Activated CD4-positive, alpha-beta T cell treated with anti-CD3 and anti-CD28 coated beads for 1 hour (primary cell): Measurements from ENCODE around the gene SYT8.

Source experiments
- DNase-seq: peaks from one replicate; pipeline ENCODE4 v3.0.0-alpha.2; 2020

Gene SYT8

DNA sequence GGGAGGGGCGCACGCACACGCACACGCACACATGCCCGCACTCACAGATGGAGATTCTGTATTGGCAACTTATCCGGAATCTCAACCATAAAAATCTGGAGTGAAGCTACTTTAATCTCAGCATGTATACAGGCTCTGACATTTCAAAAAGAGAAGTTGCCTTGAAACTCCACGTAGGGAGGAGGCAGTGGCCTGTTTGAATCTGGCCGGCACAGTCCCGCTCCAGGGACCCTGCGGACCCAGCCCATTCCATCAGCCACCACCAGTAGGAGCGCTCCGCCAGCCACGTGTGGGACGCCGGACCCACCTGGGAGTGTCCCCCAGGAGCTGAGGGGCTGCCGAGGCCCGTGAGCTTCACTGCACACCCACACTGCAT is 1.9 kb upstream of the SYT8 start:
- no peak for DNase-seq

DNA sequence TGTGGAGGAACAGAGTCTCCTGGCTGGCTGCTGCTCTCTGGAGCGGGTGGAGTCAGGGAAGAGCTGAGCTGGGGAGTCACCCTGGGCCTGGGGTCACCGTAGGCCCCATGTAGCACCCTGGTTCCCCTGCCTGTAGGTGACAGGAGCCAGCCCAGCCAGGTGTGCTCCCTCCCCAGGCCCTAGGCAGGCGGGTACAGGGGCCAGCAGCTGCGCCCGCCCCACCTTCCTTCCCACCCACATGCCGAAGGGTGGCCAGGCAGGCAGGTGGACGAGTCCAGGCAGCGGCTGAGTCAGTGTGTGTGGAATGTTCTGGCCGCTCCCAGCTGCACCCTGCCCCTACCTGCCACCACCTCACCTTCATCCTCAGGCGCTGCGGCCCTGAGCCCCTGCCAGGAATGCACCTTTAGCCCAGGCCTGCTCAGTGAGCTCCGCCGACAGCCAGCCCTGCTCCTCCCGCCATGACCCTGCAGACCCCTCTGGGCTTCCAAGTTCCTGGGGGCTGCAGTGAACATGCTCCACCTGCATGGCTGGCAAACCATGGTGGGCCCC is 654 bp upstream of the SYT8 start:
- DNase-seq = no peak

DNA sequence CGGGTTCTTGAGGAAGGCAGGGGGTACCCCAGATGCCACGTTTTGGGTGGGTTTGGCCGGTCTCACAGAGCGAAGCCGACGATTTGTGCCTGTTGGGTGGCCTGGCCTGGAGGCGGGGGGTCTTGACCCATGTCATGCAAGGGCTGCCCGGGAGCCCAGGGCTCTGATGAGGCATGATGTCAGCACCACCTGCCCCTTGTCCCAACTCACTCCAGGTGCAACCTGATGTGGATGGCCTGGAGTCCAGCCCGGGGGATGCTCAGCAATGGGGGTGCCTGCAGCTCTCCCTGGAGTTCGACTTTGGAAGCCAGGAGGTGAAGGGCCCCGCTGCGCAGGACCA is 851 bp downstream of the SYT8 start:
- no peak for DNase-seq

DNA sequence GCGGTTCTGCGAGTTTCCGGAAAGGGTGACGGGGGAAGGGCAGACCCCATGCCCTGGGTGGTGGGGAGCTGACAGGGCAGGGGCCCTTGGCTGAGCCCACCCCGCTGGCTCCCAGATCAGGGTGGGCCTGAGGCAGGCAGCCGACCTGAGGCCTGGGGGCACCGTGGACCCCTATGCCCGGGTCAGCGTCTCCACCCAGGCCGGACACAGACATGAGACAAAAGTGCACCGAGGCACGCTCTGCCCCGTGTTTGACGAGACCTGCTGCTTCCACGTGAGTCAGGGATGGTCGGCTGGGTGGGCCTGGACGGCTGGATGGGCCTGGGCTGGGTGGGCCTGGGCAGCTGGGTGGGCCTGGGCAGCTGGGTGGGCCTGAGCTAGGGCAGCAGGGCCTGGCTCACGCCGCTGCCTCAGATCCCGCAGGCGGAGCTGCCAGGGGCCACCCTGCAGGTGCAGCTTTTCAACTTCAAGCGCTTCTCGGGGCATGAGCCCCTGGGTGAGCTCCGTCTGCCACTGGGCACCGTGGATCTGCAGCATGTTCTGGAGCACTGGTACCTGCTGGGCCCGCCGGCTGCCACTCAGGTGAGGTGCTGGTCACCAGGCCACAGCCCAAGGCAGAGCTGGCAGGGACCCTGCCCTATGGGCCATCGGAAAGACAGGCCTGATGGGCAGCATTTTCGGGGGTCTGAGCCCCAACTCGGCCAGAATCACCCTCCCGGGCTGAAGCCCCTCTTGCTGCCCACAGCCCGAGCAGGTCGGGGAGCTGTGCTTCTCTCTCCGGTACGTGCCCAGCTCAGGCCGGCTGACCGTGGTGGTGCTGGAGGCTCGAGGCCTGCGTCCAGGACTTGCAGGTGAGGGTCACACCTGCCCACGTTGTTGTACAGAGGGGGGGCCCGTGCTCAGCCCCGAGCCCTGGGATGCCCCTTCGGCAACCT is 1.5 kb downstream of the SYT8 start:
- DNase-seq = no peak

DNA sequence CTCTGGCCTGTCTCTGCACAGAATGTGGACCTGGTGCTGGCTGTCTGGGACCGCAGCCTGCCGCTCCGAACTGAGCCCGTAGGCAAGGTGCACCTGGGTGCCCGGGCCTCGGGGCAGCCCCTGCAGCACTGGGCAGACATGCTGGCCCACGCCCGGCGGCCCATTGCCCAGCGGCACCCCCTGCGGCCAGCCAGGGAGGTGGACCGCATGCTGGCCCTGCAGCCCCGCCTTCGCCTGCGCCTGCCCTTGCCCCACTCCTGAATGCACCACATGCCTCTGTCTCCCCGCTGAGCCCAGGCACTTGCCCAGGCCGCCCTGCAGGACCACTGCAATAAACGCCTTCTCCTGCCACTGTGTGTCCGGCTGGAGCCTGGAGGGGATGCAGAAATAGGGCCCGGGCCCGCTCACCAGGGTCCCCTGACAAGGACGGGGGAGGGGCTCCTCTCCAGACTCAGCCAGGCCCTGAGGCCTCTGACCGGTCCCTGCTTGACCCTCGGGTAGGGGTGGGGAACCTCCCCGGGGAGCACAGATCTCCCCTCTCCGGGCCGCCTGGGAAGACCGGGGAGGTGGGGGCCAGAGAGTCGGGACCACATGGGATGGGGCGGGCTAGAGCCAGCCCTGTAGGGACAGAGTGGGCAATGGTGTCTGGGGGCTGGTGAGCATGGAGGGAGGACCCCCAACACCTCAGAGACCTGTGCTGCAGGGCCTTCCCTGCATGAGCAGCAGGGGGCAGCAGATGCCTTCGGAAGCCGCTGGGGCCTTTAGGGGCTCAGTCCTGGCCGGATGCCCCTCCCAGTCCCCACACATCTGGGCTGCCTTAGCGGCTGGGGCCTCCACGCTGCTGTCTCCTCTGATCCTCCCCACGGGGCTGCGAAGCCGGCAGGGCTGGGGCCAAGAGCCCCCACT is 2.6 kb downstream of the SYT8 start:
- peak; percentile 68 for DNase-seq

DNA sequence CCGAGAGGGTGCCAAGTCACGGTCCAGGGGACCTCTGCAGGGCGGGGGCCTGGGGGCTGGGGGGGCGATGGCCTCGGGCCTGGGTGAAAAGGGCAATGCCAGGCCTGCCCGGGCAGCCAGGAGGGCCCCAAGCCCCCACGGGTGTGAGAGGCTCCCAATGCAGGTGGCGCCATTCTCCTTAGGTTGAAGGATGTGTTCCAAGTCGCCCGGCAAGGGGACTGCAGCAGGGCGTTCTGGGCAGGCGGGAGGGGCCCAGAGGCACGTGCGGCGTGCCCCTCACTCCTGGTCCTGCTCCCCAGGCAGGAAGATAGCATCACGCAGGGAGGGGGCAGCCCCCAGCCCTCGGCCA is 3.3 kb downstream of the SYT8 start:
- no peak for DNase-seq

DNA sequence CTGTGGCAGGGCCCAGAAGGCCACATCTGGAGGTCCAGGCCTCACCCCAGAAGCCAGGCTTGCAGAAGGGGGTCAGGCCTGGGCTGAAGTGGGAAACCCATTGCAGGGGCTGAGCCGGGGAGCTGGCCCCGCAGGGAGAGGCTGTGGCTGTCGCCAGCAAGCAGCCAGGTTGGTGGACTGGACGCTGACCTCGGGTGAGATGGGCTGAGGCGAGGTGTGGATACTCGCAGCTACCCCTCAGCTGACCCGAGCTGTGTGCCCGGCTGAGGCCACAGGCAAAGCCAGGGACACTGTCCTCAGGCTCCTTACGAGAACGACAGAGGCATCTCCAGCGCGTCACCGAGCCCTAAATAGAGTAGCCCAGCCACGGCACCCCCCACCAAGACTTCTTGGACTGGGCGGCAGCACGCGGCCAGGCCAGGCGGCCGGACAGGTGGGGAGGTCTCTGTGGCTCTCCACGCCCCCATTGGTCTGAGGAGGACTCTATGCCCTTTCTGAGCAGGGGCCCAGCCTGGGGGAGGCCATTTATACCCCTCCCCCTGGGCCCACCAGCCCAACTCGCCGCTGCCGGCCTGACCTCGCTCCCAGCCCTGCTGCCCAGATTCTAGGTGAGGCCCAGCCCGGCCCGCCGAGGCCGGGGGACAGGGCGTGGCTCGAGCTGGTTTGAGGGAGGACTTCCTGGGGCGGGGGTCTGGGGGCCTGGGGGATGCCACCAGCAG is 3.8 kb downstream of the SYT8 start, which contains the start of gene TNNI2:
Gene TNNI2, plus strand, starts transcription at position 556 of the 719 bp plus-strand sequence. CDS start 716 bp downstream, outside the sequence.
- no peak for DNase-seq

DNA sequence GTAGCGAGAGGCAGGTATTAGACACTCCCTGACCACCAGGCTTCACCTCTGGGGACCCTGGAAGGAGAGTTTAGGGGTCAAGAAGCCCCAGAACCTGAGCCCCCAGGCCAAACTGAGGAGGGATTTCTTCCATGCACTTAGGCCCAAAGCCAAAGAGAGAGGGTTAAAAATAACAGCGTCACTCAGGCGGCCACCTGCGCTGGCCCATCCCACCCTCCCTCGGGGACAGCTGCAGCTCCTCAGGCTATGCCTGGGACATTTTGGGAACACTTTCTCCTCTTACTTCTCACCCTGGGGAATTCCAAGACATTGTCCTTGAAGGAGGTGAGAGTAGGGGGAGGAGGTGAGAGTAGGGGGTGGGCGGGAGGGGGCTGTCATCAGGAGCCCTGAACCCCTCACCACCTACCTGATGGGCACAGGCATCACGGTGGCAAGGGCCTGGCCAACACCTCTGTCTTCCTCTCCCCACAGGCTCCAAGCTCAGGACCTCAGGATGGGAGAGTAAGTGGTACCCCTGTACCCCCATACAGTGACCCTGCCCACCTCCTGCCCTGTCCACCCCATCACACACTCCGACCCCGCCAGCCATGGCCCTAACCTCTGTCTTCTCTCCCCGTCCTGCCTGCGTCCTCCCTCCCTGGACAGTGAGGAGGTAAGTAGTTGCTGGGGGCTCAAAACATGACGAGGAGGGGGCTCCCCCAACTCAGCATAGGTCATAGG is 4.6 kb downstream of the SYT8 start:
- DNase-seq = no peak

DNA sequence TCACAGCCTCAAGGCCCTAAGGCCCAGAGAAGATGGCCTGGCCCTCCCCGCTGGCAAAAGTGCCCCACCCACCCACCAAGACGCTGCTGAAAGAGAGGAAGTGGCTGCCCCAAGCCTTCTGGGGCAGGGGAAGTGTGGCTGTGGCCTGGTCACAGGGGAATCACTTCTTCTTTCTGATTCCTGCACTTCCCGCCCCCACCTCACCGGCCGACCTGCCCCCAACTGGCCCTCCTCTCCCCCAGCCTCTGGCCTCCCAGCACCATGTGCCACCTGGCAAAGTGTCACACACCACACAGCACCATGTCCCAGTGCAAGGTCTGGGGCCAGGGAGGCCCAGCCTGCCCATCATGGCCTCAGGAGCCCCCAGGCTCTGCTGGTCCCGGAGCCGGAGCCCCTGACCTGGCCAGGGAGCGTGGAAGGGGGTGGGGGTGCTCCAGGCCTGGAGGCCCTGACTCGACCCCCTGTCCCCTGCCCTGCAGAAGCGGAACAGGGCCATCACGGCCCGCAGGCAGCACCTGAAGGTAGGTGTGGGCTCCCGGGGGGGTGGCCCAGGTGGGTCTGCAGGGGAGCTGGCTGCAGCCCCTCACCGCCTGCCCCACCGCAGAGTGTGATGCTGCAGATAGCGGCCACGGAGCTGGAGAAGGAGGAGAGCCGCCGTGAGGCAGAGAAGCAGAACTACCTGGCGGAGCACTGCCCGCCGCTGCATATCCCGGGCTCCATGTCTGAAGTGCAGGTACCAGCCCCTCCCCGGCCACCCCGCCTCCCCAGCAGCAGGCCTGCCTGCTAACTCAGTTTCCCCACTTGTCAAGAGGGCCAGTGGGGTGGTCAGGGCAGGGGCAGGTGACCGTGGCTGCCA is 5.4 kb downstream of the SYT8 start:
- DNase-seq = no peak

DNA sequence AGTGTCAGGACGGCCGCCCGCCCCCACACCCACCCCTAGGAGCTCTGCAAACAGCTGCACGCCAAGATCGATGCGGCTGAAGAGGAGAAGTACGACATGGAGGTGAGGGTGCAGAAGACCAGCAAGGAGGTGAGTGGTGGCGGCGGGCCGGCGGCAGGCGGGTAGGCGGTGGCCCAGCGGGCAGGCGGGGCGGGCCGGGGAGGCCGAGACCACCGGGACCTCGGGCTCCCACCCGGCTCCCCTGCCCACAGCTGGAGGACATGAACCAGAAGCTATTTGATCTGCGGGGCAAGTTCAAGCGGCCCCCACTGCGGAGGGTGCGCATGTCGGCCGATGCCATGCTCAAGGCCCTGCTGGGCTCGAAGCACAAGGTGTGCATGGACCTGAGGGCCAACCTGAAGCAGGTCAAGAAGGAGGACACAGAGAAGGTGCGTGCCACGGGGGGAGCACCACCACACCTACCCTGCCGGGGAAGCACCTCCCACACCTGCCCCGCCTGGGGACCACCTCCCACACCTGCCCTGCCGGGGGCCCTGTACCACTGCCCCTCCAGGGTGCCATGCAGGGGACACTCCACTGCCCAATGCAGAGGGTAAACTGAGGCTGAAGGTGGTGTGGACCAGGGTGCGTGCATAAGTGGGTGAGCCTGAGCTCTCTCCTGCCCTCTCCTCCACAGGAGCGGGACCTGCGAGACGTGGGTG is 6.1 kb downstream of the SYT8 start:
- no peak for DNase-seq

DNA sequence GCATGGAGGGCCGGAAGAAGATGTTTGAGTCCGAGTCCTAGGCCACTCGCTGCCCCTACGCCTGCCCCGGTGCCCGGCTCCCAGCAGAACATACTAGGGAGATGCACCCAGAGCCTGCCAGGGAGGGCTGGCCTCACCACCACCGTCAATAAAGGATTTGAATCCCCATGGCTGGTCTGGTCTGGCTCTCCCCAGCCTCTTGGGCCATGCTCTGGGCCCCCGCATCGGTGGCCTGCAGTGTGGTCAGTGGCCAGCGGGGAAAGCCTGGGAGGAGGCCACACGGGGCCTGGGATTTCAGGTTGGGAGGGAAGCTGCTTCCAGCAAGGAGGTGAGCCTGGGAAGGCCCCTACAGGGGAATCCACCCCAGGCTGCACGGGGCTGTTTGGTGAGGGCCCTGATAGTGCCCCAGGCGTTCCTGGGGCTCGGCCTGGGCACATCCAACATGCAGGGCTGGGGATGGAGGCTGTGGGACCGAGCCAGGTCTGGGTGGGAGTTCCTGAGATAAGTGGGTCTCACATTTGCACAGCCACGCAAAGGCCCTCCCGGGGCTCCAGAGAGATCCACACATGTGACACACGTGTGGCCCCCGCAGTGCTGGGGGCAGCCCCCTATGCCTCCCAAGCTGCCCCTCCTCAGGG is 6.8 kb downstream of the SYT8 start:
- DNase-seq = no peak

DNA sequence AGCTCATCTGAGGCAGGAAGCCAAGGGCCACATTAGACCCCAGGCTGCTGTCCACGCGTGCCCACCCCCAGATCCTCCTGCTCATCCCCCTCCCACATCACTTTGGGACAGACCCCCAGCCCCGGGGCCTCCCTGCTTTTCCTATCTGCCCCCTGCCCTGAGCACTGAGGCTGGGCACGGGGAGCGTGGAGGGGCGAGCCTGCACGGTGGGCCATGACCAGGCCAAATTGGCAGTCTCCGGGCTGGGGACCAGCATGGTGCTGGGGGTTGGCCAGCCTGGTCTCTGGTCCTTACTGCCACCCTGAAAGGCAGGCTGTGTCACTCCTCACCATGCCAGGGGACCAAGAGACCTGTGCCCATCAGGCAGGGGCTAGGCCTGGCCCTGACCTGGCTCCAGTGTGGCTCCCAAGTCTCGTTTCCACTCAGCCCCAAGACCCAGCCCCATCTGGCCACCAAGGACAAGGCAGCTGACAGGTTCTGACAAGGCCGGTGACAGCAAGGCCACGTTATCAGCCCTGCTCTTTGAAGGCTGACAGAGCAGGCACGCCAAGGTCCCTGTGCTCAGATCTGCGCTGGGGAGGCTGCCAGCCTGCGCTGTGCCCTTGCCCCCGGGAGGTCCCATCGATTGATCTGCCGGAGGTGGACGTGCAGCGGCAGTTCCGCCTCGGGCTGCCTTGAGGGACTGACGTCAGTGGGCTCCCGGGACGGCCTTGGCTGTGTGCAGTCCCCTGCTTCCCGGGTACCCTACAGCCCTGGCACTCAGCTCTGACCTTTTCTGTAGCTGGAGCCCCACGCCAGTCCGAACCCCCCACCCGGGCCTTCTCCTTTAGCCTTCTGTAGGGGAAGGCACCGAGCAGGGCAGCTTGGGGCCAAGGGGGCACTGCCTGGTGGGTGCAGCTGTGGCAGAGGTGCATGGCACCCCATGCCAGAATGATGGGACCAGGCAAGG is 7.6 kb downstream of the SYT8 start:
- DNase-seq = no peak

DNA sequence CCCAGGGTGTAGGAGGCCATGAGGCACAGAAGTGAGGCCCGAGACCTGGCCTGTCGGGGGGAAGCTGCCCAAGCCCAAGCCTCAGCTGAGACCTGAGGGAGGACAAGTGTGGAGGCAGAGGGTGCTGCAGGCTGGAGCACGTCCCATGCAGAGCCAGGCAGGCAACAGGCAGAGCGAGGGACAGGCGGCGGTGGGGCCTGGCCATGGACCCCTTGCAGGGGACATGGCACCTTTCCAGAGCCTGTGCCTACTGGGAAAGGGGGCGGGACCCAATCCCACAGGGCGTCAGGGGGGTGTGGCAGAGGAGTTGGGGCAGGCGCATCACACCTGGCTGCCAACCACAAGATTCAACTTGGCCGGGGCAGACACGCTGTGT is 8.3 kb downstream of the SYT8 start:
- DNase-seq = no peak

DNA sequence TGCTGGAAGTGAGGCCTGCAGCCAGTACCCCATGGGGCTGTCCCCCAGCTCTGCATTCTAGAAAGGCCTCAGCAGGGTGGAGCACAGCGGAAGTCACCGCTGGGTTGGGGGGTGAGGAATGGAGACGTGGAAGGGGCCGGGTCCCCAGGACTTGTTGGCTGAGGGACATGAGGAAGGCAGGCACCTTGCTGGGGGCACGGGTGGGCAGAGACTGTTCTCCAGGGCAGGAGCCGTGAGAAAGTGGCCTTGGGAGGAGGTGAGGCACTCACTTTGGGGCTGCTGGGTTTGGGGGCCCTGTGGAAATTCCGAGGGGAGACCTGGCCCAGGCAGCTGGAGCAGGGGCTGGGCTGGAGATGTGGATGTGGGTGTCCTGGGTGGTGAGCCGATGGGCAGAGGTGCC is 9.0 kb downstream of the SYT8 start:
- DNase-seq = no peak

DNA sequence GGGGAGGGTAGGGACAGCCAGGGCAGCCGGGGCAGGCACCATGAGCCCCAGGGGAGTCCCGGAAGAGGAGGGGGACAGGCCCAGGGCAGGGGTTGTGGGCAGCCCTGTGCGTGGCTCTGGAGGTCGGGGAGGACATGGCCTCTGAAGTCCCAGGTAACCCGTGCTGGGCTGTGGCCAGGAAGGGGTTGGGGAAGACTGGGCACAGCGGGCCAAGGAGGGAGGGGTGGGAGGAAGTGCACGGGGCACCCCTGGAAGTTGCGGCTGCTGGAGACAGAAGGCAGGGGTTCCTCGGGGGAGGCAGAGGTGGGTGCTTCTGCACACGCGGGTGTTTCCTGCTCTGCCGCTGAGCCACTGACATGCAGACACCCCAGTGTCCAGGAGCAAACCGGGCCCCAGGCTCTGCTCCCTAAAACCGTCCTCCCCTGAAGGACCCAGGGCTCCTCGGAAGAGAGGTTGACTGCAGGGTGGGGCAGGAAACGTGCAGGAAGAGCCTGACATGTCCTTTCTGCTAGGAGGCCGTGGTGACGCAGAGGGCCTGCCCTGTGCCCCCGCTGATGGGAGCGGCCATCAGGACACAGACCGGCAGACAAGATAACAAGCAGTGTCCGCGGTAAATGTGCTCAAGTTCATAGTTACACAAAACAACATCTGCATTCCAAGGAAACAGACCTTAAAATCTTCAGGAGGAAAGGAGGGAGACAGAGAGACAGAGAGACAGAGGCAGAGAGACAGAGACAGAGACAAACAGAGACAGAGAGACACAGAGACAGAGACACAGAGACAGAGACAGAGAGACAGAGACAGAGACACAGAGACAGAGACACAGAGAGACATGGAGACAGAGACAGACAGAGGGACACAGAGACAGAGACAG is 9.7 kb downstream of the SYT8 start:
- DNase-seq = no peak

DNA sequence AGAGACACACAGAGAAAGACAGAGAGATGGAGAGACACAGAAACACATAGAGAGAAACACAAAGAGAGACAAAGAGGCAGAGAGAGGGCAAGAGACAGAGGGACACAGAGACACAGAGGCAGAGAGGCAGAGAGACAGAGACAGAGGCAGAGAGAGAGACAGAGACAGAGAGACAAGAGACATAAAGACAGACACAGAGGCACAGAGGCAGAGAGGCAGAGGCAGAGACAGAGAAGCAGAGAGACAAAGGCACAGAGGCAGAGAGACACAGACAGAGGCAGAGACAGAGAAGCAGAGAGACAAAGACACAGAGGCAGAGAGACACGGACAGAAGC is 10.3 kb downstream of the SYT8 start:
- no peak for DNase-seq

DNA sequence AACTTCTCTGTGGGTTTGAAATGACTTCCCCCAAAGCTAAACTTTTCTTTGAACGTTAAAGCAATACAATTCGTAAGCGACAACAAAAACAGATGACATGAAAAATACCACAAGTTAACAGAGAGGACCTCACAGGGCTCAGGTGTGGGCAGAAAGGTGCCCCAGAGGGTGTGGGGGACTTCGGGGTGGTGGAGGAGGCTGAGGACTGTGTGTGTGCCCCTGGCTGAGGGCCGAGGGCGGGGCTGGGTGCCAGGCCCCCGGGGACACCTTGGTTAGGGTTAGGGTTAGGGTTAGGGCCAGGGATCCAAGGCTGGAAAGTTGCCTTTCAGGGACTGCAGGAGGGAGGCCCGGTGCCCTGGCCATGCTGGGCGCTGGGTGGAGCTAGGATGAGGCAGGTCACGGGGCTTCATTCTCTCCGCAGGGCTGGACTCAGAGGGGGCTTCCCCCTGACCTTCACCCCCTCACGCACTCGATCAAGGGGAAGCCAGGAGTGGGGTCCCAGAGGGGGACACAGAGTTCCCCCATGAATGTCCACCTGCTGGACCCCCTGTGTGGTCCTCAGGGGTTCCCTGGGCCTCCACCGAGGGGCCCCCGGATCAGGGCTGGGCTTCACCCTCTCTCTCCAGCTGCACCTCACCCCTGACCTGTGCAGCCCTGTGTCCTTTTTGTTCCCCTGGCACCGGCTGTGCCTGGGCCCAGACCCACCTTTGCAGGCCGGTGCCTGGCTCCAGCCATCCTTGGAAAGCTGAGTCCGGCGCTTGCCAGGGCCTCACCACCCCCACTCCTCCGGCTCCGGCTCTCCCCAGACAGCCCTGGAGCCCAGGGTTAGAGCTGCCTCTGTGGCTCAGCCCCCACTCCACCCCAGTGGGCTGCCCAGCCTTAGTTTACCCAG is 11.0 kb downstream of the SYT8 start:
- no peak for DNase-seq
